ENCODE results near the gene ZRSR2. TPM values are rescaled to one million over a fixed set of nuclear protein-coding genes. Genes with fewer than 3 reads are reported as not detected.
A peak's percentile ranks its signal among the peaks of the same experiment; 100 is the strongest.

Gene ZRSR2
- total and polyA plus RNA-seq, 10 of the 15 experiments (the other 5 are each of a cell fraction or from before 2014, with no cell fraction given), result 8.8 to 34.1 (median 15.6) TPM

DNA sequence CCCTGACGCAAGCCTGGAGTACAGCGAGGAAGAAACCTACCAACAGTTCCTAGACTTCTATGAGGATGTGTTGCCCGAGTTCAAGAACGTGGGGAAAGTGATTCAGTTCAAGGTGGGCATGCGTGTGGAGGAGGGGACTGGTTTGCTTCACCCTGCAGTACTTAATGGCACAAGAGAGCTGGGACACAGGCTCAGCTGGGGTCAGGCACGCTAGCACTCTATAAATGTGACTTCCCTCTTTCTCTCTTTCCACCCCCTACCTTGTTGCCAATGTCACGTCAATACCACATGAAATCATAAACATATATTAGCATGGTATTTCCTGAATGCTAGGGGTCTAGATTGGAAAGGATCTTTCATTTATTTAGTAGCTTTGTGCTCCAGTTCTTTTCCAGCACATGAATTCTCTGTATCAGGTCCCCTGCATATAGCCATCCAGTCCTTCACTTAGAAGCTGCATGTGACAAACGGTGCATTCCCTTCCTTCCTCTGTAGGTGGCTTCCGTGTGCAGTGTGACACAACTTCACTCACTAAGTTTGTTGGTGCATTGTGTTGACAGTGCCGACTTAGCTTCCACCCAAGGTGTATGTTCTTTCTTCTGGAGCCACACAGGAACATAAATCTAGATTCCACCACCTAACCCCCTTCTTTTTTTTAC, 25.6 kb downstream of the ZRSR2 start:
- DNase-seq (ENCODE audit: low read depth, low spot score), result peak; percentile 8
- POLR2A ChIA-PET, result interaction anchor here (0.5 kb wide), 1 partner anchor 19 kb away, joined by 7 read pairs; no protein-coding TSS in a partner anchor
- BruUV-seq (replicated peaks), result no TSS peak
- H3K36me3 ChIP-seq (ENCODE audit: control insufficient read depth in 2 of 2, insufficient read depth in 2 of 2, low read length in 1 of 2), result peaks cover 14 to 37% of the 10 kb centered on the region in 2 experiments
- ATAC-seq, result peak; percentile 96
- in situ Hi-C loops (cut with MboI) (no loop called here), intact Hi-C loops (cut with micrococcal nuclease; ENCODE audit: unreplicated experiment) (loop anchor here (1.0 to 5.0 kb wide), 2 partner anchors 157 to 396 kb away; no protein-coding TSS in a partner anchor)
- no peak overlapping the region for H3K4me3 ChIP-seq
- H3K4me2 ChIP-seq (ENCODE audit: control insufficient read depth, insufficient read depth), result no peak overlapping the region
- WGBS (ENCODE audit: insufficient coverage, insufficient replicate concordance, low lambda C conversion rate, missing lambda C conversion rate), result 71% methylated on average over 10 of the region's 10 CpGs
- no peaks in the 10 kb centered on the region for H3K79me2 ChIP-seq (ENCODE audit: control insufficient read depth, insufficient read depth, low read length)
- no peak overlapping the region for H3K9ac ChIP-seq (ENCODE audit: control insufficient read depth, insufficient read depth, low read length)
- no peak overlapping the region for H3K27ac ChIP-seq (ENCODE audit: control insufficient read depth, insufficient read depth)
- SMC1A ChIA-PET (ENCODE audit: uncharacterized antibody, unreplicated experiment), result interaction anchor here (0.7 to 3.0 kb wide), 13 partner anchors 8 to 395 kb away, joined by 3 to 12 read pairs (median 3); no protein-coding TSS in a partner anchor
- H2AFZ ChIP-seq (ENCODE audit: control insufficient read depth, low read depth, low read length), result no peak overlapping the region
- peaks cover 6% of the 10 kb centered on the region; the same call in 1 of the 2 replicates for H3K4me1 ChIP-seq (ENCODE audit: control insufficient read depth, insufficient read depth, low read length)
- FAIRE-seq, result peak; percentile 27
- H4K20me1 ChIP-seq (ENCODE audit: control insufficient read depth, insufficient read depth), result no peaks in the 10 kb centered on the region
- no peaks in the 10 kb centered on the region for H3K27me3 ChIP-seq (replicated peaks in 1 of 2; ENCODE audit: control insufficient read depth in 2 of 2, insufficient read depth in 2 of 2, low read length in 1 of 2)
- CTCF ChIA-PET, result interaction anchor here (1.0 to 2.2 kb wide), 11 partner anchors 9 to 629 kb away, joined by 3 to 13 read pairs (median 4); no protein-coding TSS in a partner anchor
- H3K9me3 ChIP-seq (replicated peaks; ENCODE audit: control insufficient read depth, insufficient read depth, low read length), result no peaks in the 10 kb centered on the region
- RAD21 ChIA-PET (ENCODE audit: unreplicated experiment), result interaction anchor here (0.5 to 1.7 kb wide), 10 partner anchors 30 to 396 kb away, joined by 3 to 11 read pairs (median 3); partner anchors contain the start of gene AP1S2
- TF ChIP-seq FOS (IDR thresholded peaks at IDR 0.05; ENCODE audit: borderline replicate concordance, extremely low read depth, insufficient read length) (no peak), ZNF687 (IDR thresholded peaks at IDR 0.05) (no peak), ZBTB11 (CRISPR knock-in tag; IDR thresholded peaks at IDR 0.05) (no peak), CHD4 (IDR thresholded peaks at IDR 0.05) (no peak), MYB (IDR thresholded peaks at IDR 0.05; ENCODE audit: borderline replicate concordance, low read depth, low read length) (no peak), RAD21 (IDR thresholded peaks at IDR 0.05; ENCODE audit: insufficient read depth, low read depth, low read length) (peak; percentile 40; the same call in 1 of the 2 replicates), IKZF1 (conservative IDR thresholded peaks at IDR 0.05) (no peak), WRNIP1 (IDR thresholded peaks at IDR 0.05; ENCODE audit: borderline replicate concordance, low read depth, low read length) (no peak), BACH1 (IDR thresholded peaks at IDR 0.05; ENCODE audit: borderline replicate concordance) (no peak), RAD51 (IDR thresholded peaks at IDR 0.05) (no peak)
- TF ChIP-seq, protein P1, sequence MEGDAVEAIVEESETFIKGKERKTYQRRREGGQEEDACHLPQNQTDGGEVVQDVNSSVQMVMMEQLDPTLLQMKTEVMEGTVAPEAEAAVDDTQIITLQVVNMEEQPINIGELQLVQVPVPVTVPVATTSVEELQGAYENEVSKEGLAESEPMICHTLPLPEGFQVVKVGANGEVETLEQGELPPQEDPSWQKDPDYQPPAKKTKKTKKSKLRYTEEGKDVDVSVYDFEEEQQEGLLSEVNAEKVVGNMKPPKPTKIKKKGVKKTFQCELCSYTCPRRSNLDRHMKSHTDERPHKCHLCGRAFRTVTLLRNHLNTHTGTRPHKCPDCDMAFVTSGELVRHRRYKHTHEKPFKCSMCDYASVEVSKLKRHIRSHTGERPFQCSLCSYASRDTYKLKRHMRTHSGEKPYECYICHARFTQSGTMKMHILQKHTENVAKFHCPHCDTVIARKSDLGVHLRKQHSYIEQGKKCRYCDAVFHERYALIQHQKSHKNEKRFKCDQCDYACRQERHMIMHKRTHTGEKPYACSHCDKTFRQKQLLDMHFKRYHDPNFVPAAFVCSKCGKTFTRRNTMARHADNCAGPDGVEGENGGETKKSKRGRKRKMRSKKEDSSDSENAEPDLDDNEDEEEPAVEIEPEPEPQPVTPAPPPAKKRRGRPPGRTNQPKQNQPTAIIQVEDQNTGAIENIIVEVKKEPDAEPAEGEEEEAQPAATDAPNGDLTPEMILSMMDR (IDR thresholded peaks at IDR 0.05 in 2 of 3, conservative IDR thresholded peaks at IDR 0.05 in 1 of 3; ENCODE audit: control insufficient read depth in 2 of 3, extremely low read depth in 1 of 3, insufficient read depth in 1 of 3, low read depth in 3 of 3, low read length in 3 of 3), result peak; percentile 45 to 51 (median 49); a peak in 5 of 6 replicates
